Measurements from ENCODE around the gene DNAH6. TPM values are rescaled to one million over a fixed set of nuclear protein-coding genes. Genes with fewer than 3 reads are reported as not detected.

The DNAH6 gene
- total RNA-seq, 6 donors from 2014 or later = 0.37 to 25.0 (median 4.2) TPM

DNA sequence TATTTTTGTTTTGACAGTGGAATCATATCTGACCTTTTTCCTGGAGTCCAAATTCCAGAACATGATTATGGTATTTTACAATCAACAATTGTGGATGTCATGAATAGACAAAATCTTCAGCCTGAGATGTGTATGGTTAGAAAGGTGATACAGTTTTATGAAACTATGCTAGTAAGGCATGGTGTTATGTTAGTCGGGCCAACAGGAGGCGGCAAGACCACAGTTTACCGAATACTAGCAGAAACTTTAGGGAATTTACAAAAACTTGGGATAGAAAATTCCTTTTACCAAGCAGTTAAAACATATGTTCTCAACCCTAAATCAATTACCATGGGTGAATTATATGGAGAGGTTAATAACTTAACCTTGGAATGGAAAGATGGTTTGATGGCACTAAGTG is 137.0 kb downstream of the DNAH6 start:
- Histone ChIP-seq H3K4me1 (no peaks in the 10 kb centered on the region), H3K27ac (no peak overlapping the region), H3K36me3 (no peaks in the 10 kb centered on the region), H3K27me3 (no peaks in the 10 kb centered on the region), H3K9me3 (no peaks in the 10 kb centered on the region), H3K4me3 (no peak overlapping the region)
- DNase-seq (no peak), ATAC-seq (ENCODE audit: low FRiP score in 2 of 2) (no peak)
- TF ChIP-seq EP300 (IDR thresholded peaks at IDR 0.05) (no peak), POLR2AphosphoS5 (IDR thresholded peaks at IDR 0.05) (no peak)
- WGBS, 2 donors = 96 to 99% methylated on average over 3 of the region's 3 CpGs

- no peak for ATAC-seq (ENCODE audit: low FRiP score in 2 of 2)
- 75 to 79% methylated on average over 3 of the region's 3 CpGs for WGBS, 2 donors
Observed at GRCh38 chr2:84654414-84654813, 138.1 kb downstream of the DNAH6 start.

DNA sequence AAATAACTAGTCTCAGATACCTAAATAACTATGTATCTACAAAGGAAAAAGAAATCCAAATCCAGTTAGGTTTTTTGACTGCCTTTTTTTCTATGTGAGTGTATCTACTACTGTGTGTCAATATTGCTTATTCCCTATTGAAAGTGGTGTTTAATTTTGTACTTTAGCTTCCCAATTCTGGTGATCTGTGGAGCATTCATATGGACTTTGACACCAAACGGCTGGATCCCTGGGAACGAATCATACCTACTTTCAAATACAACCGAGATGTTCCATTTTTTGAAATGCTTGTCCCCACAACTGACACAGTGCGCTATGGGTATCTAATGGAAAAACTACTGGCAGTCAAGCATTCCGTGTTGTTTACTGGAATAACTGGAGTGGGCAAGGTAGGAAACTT is 152.8 kb downstream of the DNAH6 start:
- DNase-seq = no peak
- Histone ChIP-seq H3K27ac (no peak overlapping the region), H3K4me1 (no peaks in the 10 kb centered on the region), H3K36me3 (no peaks in the 10 kb centered on the region), H3K4me3 (no peak overlapping the region), H3K9me3 (no peaks in the 10 kb centered on the region), H3K27me3 (no peaks in the 10 kb centered on the region)
- WGBS, 2 donors = 91% methylated on average over 5 of the region's 5 CpGs
- no peak for ATAC-seq (ENCODE audit: low FRiP score in 2 of 2)
- TF ChIP-seq CTCF (IDR thresholded peaks at IDR 0.05) (no peak), EP300 (IDR thresholded peaks at IDR 0.05) (no peak), POLR2A (IDR thresholded peaks at IDR 0.05) (no peak)

More at GRCh38 chr2:84654414-84654813, 138.1 kb downstream of the DNAH6 start:
- Histone ChIP-seq H3K9me3 (no peaks in the 10 kb centered on the region), H3K27me3 (no peaks in the 10 kb centered on the region), H3K36me3 (no peaks in the 10 kb centered on the region), H3K27ac (no peak overlapping the region), H3K4me3 (no peak overlapping the region), H3K4me1 (no peaks in the 10 kb centered on the region)
- no peak for DNase-seq
- TF ChIP-seq CTCF (IDR thresholded peaks at IDR 0.05) = no peak
- TF ChIP-seq EP300 (IDR thresholded peaks at IDR 0.05) = no peak
- TF ChIP-seq POLR2A (IDR thresholded peaks at IDR 0.05) = no peak
- no peak for TF ChIP-seq POLR2AphosphoS5 (IDR thresholded peaks at IDR 0.05)

GRCh38 chr2:84674099-84674498 is 157.8 kb downstream of the DNAH6 start:
- ATAC-seq (ENCODE audit: low FRiP score in 2 of 2) = no peak
- TF ChIP-seq POLR2A (IDR thresholded peaks at IDR 0.05) = no peak
- TF ChIP-seq EP300 (IDR thresholded peaks at IDR 0.05) = no peak
- TF ChIP-seq POLR2AphosphoS5 (IDR thresholded peaks at IDR 0.05) = no peak
- no peak for TF ChIP-seq CTCF (IDR thresholded peaks at IDR 0.05)
- Histone ChIP-seq H3K9me3 (no peaks in the 10 kb centered on the region), H3K36me3 (no peaks in the 10 kb centered on the region), H3K27me3 (no peaks in the 10 kb centered on the region), H3K4me1 (no peaks in the 10 kb centered on the region), H3K27ac (no peak overlapping the region), H3K4me3 (no peak overlapping the region)
- DNase-seq = no peak

GRCh38 chr2:84674586-84674985 is 158.3 kb downstream of the DNAH6 start:
- Histone ChIP-seq H3K4me1 (no peaks in the 10 kb centered on the region), H3K27me3 (no peaks in the 10 kb centered on the region), H3K9me3 (no peaks in the 10 kb centered on the region), H3K4me3 (no peak overlapping the region), H3K36me3 (no peaks in the 10 kb centered on the region), H3K27ac (no peak overlapping the region)
- ATAC-seq (ENCODE audit: low FRiP score in 2 of 2) (no peak), DNase-seq (no peak)
- TF ChIP-seq CTCF (IDR thresholded peaks at IDR 0.05) = no peak
- TF ChIP-seq POLR2AphosphoS5 (IDR thresholded peaks at IDR 0.05) = no peak
- TF ChIP-seq POLR2A (IDR thresholded peaks at IDR 0.05) = no peak
- no peak for TF ChIP-seq EP300 (IDR thresholded peaks at IDR 0.05)
- WGBS, 2 donors = 64 to 72% methylated on average over 5 of the region's 5 CpGs
